Body of pancreas (tissue), 4 donors: ENCODE results near the gene KCNJ6. TPM values are rescaled to one million over a fixed set of nuclear protein-coding genes. Genes with fewer than 3 reads are reported as not detected.

Experiments used
- ATAC-seq: fragments of 150-250 bp; one replicate; pipeline ENCODE4 v1.9.1; 2016
- DNase-seq, 4 donors: peaks; one replicate each; pipeline ENCODE4 v3.0.0-alpha.2; 2019
- H3K27ac ChIP-seq, 4 donors: fragments of 200-600 bp; sonication (generic); 1 replicate in 3 of 4; 2 replicates in 1 of 4; pipeline versions ENCODE4 v1.5.1 to v1.6.1; 2016 to 2019; ENCODE audit warnings: mild to moderate bottlenecking in 1 of 4, mixed read lengths in 1 of 4, moderate library complexity in 1 of 4
- H3K27me3 ChIP-seq, 2 donors: fragments of 200-600 bp; sonication (generic); one replicate each; pipeline ENCODE4 v1.6.0; 2016; ENCODE audit warnings: mild to moderate bottlenecking in 1 of 2
- H3K36me3 ChIP-seq, 2 donors: fragments of 200-600 bp; sonication (generic); replicated peaks in 1 of 2; 2 replicates each; pipeline ENCODE4 v1.5.1; 2016; ENCODE audit warnings: low read depth in 2 of 2; ENCODE audit not compliant: insufficient read depth in 1 of 2
- H3K4me1 ChIP-seq: fragments of 200-600 bp; sonication (generic); one replicate; pipeline ENCODE4 v1.6.0; 2016
- H3K4me3 ChIP-seq, 2 donors: fragments of 200-600 bp; sonication (generic); 1 replicate in 1 of 2; 2 replicates in 1 of 2; pipeline ENCODE4 v1.5.1; 2016 to 2019
- H3K9me3 ChIP-seq, 3 donors: fragments of 200-600 bp; sonication (generic); 1 replicate in 2 of 3; 2 replicates in 1 of 3; pipeline ENCODE4 v1.5.1; 2016
- CTCF ChIP-seq, 7 experiments: fragments of 450-650 bp in 4 of 7; fragments of 200-600 bp in 3 of 7; sonication (generic) in 3 of 7; IDR thresholded peaks; one replicate each; pipeline ENCODE4 v1.5.1; 2016 to 2019; ENCODE audit warnings: antibody characterized with exemption in 7 of 7
- POLR2A ChIP-seq, 3 donors: fragments of 450-650 bp; IDR thresholded peaks; one replicate each; pipeline ENCODE4 v1.6.1; 2016; ENCODE audit warnings: antibody characterized with exemption in 3 of 3, mild to moderate bottlenecking in 2 of 3
- WGBS, 2 donors: methylation state at CpG; one replicate each; pipeline ENCODE4 v1.1.5; 2017; 5-methylcytosine and 5-hydroxymethylcytosine counted together
- intact Hi-C: fragments of 100-400 bp; cut with DNase I; formaldehyde crosslinking; loops from one replicate; pipeline ENCODE4 v1.15.1; 2023
- total RNA-seq, 2 donors: library from RNA; depleted of rRNA; stranded (reverse); fragments of >200 nt; gene quantifications; one replicate each; pipeline ENCODE4 v1.1.0, GENCODE V29; 2016

KCNJ6 gene
- total RNA-seq, 2 donors from 2014 or later, result under 0.01 to 0.78 TPM

GRCh38 chr21:37871121-37871862 lies 45.0 kb downstream of the KCNJ6 start:
- H3K4me1 ChIP-seq, result no peaks in the 10 kb centered on the region
- no peak for DNase-seq
- no peak overlapping the region for H3K4me3 ChIP-seq
- H3K27ac ChIP-seq, result no peak overlapping the region
- H3K27me3 ChIP-seq, result no peaks in the 10 kb centered on the region
- ATAC-seq, result no peak
- no peaks in the 10 kb centered on the region for H3K9me3 ChIP-seq
- no peaks in the 10 kb centered on the region for H3K36me3 ChIP-seq
- intact Hi-C loops, result no loop called here
- TF ChIP-seq POLR2A (IDR thresholded peaks at IDR 0.05), result no peak
- no peak for TF ChIP-seq CTCF (IDR thresholded peaks at IDR 0.05)
- 55 to 61% methylated on average over 8 of the region's 8 CpGs for WGBS, 2 donors

GRCh38 chr21:37870221-37870620 lies 46.0 kb downstream of the KCNJ6 start:
- 67 to 68% methylated on average over 2 of the region's 2 CpGs for WGBS, 2 donors
- DNase-seq, result no peak
- intact Hi-C loops, result no loop called here
- ATAC-seq, result no peak
- H3K4me3 ChIP-seq, result no peak overlapping the region
- no peak for TF ChIP-seq CTCF (IDR thresholded peaks at IDR 0.05)
- TF ChIP-seq POLR2A (IDR thresholded peaks at IDR 0.05), result no peak
- no peaks in the 10 kb centered on the region for H3K36me3 ChIP-seq
- H3K9me3 ChIP-seq, result no peaks in the 10 kb centered on the region
- H3K27me3 ChIP-seq, result no peaks in the 10 kb centered on the region
- no peaks in the 10 kb centered on the region for H3K4me1 ChIP-seq
- H3K27ac ChIP-seq, result no peak overlapping the region

- Histone ChIP-seq H3K9me3 (no peaks in the 10 kb centered on the region), H3K4me1 (no peaks in the 10 kb centered on the region), H3K4me3 (no peak overlapping the region), H3K36me3 (no peaks in the 10 kb centered on the region), H3K27ac (no peak overlapping the region), H3K27me3 (no peaks in the 10 kb centered on the region)
- ATAC-seq (no peak), DNase-seq (no peak)
- TF ChIP-seq CTCF (IDR thresholded peaks at IDR 0.05), result no peak
- TF ChIP-seq POLR2A (IDR thresholded peaks at IDR 0.05), result no peak
- intact Hi-C loops, result no loop called here
Measured at GRCh38 chr21:37869661-37870060, 46.6 kb downstream of the KCNJ6 start.

GRCh38 chr21:37868446-37869295 lies 47.6 kb downstream of the KCNJ6 start:
- Histone ChIP-seq H3K27me3 (no peaks in the 10 kb centered on the region), H3K9me3 (no peaks in the 10 kb centered on the region), H3K4me1 (no peaks in the 10 kb centered on the region), H3K4me3 (no peak overlapping the region), H3K27ac (no peak overlapping the region), H3K36me3 (no peaks in the 10 kb centered on the region)
- ATAC-seq, result no peak
- no peak for DNase-seq
- WGBS, 2 donors, result 63 to 76% methylated on average over 11 of the region's 11 CpGs
- TF ChIP-seq CTCF (IDR thresholded peaks at IDR 0.05) (no peak), POLR2A (IDR thresholded peaks at IDR 0.05) (no peak)
- intact Hi-C loops, result no loop called here
